Measurements from ENCODE around the gene PARP6.

Gene PARP6

GRCh38 chr15:72231066-72231832 lies 41.1 kb downstream of the PARP6 start, which contains the start of gene PKM:
PKM (minus strand) TSS chr15:72231190; CDS start chr15:72219097, 12,093 bp downstream.
- peak; percentile 90 for DNase-seq

- peak; percentile 77 for DNase-seq
Observed at GRCh38 chr15:72230197-72231065, 41.9 kb downstream of the PARP6 start.

- DNase-seq: no peak
Observed at GRCh38 chr15:72229947-72230196, 42.5 kb downstream of the PARP6 start.

GRCh38 chr15:72229076-72229946 lies 43.0 kb downstream of the PARP6 start:
- DNase-seq: peak; percentile 45

GRCh38 chr15:72227720-72228119 lies 44.6 kb downstream of the PARP6 start:
- peak; percentile 79 for DNase-seq

- no peak for DNase-seq
Observed at GRCh38 chr15:72227192-72227586, 45.2 kb downstream of the PARP6 start.

GRCh38 chr15:72223278-72223677 lies 49.1 kb downstream of the PARP6 start:
- no peak for DNase-seq

- no peak for DNase-seq
Observed at GRCh38 chr15:72222393-72222792, 50.0 kb downstream of the PARP6 start.

GRCh38 chr15:72220687-72221086 lies 51.7 kb downstream of the PARP6 start:
- DNase-seq: no peak

GRCh38 chr15:72217216-72217615 lies 55.1 kb downstream of the PARP6 start:
- DNase-seq: no peak

- no peak for DNase-seq
Observed at GRCh38 chr15:72216079-72216478, 56.3 kb downstream of the PARP6 start.

- DNase-seq: no peak
Observed at GRCh38 chr15:72207558-72208085, 64.7 kb downstream of the PARP6 start.

GRCh38 chr15:72206677-72207000 lies 65.7 kb downstream of the PARP6 start:
- DNase-seq: no peak

GRCh38 chr15:72205896-72206676 lies 66.3 kb downstream of the PARP6 start:
- DNase-seq: no peak

- DNase-seq: no peak
Observed at GRCh38 chr15:72205273-72205672, 67.1 kb downstream of the PARP6 start.

GRCh38 chr15:72203507-72203837 lies 68.9 kb downstream of the PARP6 start:
- no peak for DNase-seq

GRCh38 chr15:72202801-72203506 lies 69.4 kb downstream of the PARP6 start:
- DNase-seq: no peak

GRCh38 chr15:72202302-72202701 lies 70.1 kb downstream of the PARP6 start:
- no peak for DNase-seq

GRCh38 chr15:72201391-72201921 lies 70.9 kb downstream of the PARP6 start:
- no peak for DNase-seq

- no peak for DNase-seq
Observed at GRCh38 chr15:72200395-72201237, 71.7 kb downstream of the PARP6 start.
